A673 (cell line): ENCODE results near the gene RUFY2. TPM values are rescaled to one million over a fixed set of nuclear protein-coding genes. Genes with fewer than 3 reads are reported as not detected.

Source experiments
- BruUV-seq: library from RNA; stranded (reverse); fragments of 400-500 nt; replicated peaks from 2 replicates; lab custom pipeline; 2021; lab: Mats Ljungman, UMichigan
- CTCF ChIA-PET: fragments of 300-600 bp; sonication (Branson Sonifier 250); formaldehyde crosslinking; loops from one replicate; lab custom pipeline; 2022; ENCODE audit warnings: antibody characterized with exemption; lab: Charles Lee
- POLR2A ChIA-PET: fragments of 300-600 bp; sonication (Branson Sonifier 250); formaldehyde crosslinking; loops from one replicate; lab custom pipeline; 2022; ENCODE audit warnings: antibody characterized with exemption; ENCODE audit not compliant: low non-redundant PET; lab: Charles Lee
- DNase-seq: peaks from one replicate; pipeline ENCODE4 v3.0.0-alpha.2; 2015; ENCODE audit warnings: low spot score
- H3K27ac ChIP-seq: fragments of 200-600 bp; sonication (generic); 2 replicates; pipeline ENCODE4 v1.5.1; 2016; ENCODE audit warnings: mixed run types, low read depth, mild to moderate bottlenecking, mixed read lengths, antibody characterized with exemption, low read length; ENCODE audit not compliant: poor library complexity, severe bottlenecking
- H3K27me3 ChIP-seq: fragments of 200-600 bp; sonication (generic); replicated peaks from 2 replicates; pipeline ENCODE4 v1.6.1; 2017; ENCODE audit warnings: mixed run types, low read depth, mild to moderate bottlenecking, mixed read lengths, antibody characterized with exemption, low read length; ENCODE audit not compliant: insufficient read depth, poor library complexity
- H3K36me3 ChIP-seq: fragments of 200-600 bp; sonication (generic); 2 replicates; pipeline ENCODE4 v1.6.1; 2016; ENCODE audit warnings: mixed run types, mild to moderate bottlenecking, mixed read lengths, antibody characterized with exemption, low read length; ENCODE audit not compliant: insufficient read depth, poor library complexity, severe bottlenecking
- H3K4me1 ChIP-seq: fragments of 200-600 bp; sonication (generic); 2 replicates; pipeline ENCODE4 v1.6.1; 2017; ENCODE audit warnings: mixed run types, mild to moderate bottlenecking, mixed read lengths, antibody characterized with exemption, low read length; ENCODE audit not compliant: insufficient read depth, poor library complexity, severe bottlenecking
- H3K4me3 ChIP-seq: fragments of 200-600 bp; sonication (generic); 2 replicates; pipeline ENCODE4 v1.5.1; 2016; ENCODE audit warnings: low read depth, mixed run types, mild to moderate bottlenecking, mixed read lengths, low read length; ENCODE audit not compliant: poor library complexity, severe bottlenecking
- H3K9me3 ChIP-seq: fragments of 200-600 bp; sonication (generic); 2 replicates; pipeline ENCODE4 v1.6.1; 2016; ENCODE audit warnings: mixed run types, low read depth, mild to moderate bottlenecking, mixed read lengths, antibody characterized with exemption, low read length; ENCODE audit not compliant: poor library complexity, severe bottlenecking
- EZH2 ChIP-seq: fragments of 200-600 bp; sonication (generic); IDR thresholded peaks from 2 replicates; pipeline ENCODE4 v1.6.1; 2017; ENCODE audit warnings: borderline replicate concordance, low read depth, mild to moderate bottlenecking, mixed read lengths, antibody characterized with exemption, low read length; ENCODE audit not compliant: poor library complexity, severe bottlenecking
- intact Hi-C: fragments of 100-400 bp; cut with micrococcal nuclease; formaldehyde crosslinking; loops from one replicate; pipeline ENCODE4 v1.10.0; 2022; ENCODE audit not compliant: unreplicated experiment
- total RNA-seq: library from RNA; stranded (reverse); gene quantifications from 2 replicates; pipeline ENCODE4 v1.2.3, GENCODE V29; 2021
- TF ChIP-seq, protein P1 (sequence below): fragments of 300-800, 200-600 bp; sonication (generic); conservative IDR thresholded peaks from 2 replicates; pipeline ENCODE4 v1.5.1; 2017; ENCODE audit warnings: low read depth, mild to moderate bottlenecking, antibody characterized with exemption, low read length, moderate library complexity, mixed read lengths

RUFY2 gene
- total RNA-seq, 1 experiment from 2014 or later: 25.8 TPM

DNA sequence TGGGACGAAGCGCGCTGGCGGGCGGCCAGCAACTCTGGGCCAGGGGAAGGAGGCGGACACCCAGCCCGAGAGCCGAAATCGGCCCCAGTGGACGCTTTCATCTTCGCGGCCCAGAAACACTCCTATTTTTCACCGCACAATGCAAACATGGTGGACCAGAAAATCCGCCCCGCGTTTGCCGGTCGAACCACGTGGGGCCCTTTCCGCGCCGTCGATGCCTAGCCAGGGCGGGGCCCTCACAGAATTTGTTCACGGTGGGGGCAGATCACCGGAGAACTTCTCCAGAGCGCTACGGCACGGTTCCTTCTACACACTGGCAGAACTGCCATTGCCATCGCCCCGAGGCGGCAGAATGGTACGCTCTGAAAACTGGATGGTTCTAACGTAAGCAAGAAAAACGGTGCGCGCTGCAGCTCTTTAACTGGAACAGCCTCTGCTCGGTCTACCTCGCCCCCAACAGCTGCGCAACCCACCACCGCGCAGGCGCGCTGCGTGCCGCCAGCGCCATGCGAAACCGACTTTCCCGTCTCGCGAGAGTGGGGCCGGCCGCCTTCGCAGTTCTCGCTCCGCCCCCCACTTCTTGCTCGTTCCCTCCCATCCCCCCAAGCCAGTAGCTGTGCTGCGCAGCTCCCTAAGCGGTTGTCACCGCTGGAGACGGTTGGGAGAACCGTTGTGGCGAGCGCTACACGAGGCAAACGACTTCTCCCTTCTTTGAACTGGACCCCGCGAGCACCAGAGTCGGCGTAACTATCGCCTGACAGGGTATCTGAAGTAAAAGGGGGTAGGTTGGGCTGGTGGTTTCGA is 75.4 kb downstream of the RUFY2 start, which contains the start of gene HNRNPH3:
Gene HNRNPH3, plus strand, starts transcription at position 610 of the 804 bp plus-strand sequence. CDS start 5,158 bp downstream, outside the sequence.
- no peak for TF ChIP-seq EZH2
- TF ChIP-seq, protein P1, sequence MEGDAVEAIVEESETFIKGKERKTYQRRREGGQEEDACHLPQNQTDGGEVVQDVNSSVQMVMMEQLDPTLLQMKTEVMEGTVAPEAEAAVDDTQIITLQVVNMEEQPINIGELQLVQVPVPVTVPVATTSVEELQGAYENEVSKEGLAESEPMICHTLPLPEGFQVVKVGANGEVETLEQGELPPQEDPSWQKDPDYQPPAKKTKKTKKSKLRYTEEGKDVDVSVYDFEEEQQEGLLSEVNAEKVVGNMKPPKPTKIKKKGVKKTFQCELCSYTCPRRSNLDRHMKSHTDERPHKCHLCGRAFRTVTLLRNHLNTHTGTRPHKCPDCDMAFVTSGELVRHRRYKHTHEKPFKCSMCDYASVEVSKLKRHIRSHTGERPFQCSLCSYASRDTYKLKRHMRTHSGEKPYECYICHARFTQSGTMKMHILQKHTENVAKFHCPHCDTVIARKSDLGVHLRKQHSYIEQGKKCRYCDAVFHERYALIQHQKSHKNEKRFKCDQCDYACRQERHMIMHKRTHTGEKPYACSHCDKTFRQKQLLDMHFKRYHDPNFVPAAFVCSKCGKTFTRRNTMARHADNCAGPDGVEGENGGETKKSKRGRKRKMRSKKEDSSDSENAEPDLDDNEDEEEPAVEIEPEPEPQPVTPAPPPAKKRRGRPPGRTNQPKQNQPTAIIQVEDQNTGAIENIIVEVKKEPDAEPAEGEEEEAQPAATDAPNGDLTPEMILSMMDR: no peak
- TSS peak; percentile 81 for BruUV-seq
- peak; percentile 99 for DNase-seq
- H3K9me3 ChIP-seq: no peaks in the 10 kb centered on the region
- ChIA-PET CTCF (no interaction called here), POLR2A (interaction anchor here (0.6 to 0.7 kb wide), 4 partner anchors 288 to 785 kb away, joined by 3 to 13 read pairs (median 4); no protein-coding TSS in a partner anchor)
- H3K36me3 ChIP-seq: peaks cover 17% of the 10 kb centered on the region
- H3K27ac ChIP-seq: peak within 1 kb of the TSS; percentile 99
- intact Hi-C loops: loop anchor here (10.0 kb wide), 1 partner anchor 257 kb away; the partner anchor contains the start of gene HERC4
- H3K27me3 ChIP-seq: no peaks in the 10 kb centered on the region
- peaks cover 50% of the 10 kb centered on the region for H3K4me1 ChIP-seq
- H3K4me3 ChIP-seq: peak within 1 kb of the TSS; percentile 94

DNA sequence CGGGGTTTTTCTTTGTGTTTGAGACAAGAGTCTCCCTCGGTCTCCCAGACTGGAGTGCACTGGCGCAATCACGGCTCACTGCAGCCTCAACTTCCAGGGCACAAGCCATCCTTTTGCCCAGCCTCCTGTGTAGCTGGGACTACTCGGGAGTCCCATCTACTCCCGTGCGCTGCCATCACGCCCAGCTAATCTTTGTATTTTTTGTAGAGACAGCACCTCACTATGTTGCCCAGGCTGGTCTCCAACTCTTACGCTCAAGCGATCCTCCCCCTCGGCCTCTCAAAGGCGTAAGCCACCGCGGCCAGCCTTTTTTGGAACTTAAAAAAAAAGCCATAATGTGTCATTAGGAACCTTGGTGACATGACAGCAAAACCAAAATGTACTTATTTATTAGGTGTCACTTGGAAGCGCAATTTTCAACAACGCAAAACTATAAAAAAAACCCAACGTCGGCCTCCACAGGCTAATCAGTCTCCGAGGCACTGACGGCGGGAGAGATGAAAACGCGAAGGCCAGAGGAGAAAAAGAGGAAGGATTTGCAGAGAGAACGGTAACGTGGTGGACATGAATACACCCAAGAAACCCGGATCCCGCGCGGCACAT is 76.1 kb downstream of the RUFY2 start:
- peaks cover 42% of the 10 kb centered on the region for H3K4me1 ChIP-seq
- ChIA-PET CTCF (no interaction called here), POLR2A (interaction anchor here (0.6 to 0.7 kb wide), 2 partner anchors 287 to 786 kb away, joined by 3 to 13 read pairs; no protein-coding TSS in a partner anchor)
- peak overlapping the region; percentile 94 for H3K4me3 ChIP-seq
- H3K27ac ChIP-seq: peak overlapping the region; percentile 99
- intact Hi-C loops: loop anchor here (10.0 kb wide), 1 partner anchor 256 kb away; the partner anchor contains the start of gene HERC4
- no peaks in the 10 kb centered on the region for H3K27me3 ChIP-seq
- BruUV-seq: no TSS peak
- no peaks in the 10 kb centered on the region for H3K9me3 ChIP-seq
- no peak for DNase-seq
- H3K36me3 ChIP-seq: peaks cover 10% of the 10 kb centered on the region
- TF ChIP-seq, protein P1: no peak
- TF ChIP-seq EZH2: no peak

DNA sequence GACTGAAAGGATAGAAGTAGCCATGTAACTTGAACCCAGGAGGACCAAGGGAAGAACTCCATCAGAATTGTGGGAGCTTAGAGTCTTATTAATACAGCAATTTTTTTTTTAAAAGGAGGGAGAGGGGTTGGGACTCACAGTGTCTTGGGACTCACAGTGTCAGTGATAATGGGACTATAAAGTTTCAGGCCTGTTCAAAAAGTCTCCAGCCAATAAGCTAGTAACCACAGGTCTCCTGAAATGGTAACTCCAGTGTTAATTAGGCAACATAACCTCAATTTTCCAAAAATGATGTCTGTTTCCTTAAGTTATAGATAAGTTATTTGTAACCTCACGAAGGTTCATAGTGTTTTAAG is 77.6 kb downstream of the RUFY2 start:
- H3K27ac ChIP-seq: peak overlapping the region; percentile 85
- POLR2A ChIA-PET: no interaction called here

More for the DNA sequence above, 77.6 kb downstream of the RUFY2 start:
- BruUV-seq: no TSS peak
- Histone ChIP-seq H3K9me3 (no peaks in the 10 kb centered on the region), H3K27me3 (no peaks in the 10 kb centered on the region), H3K36me3 (peaks cover 5% of the 10 kb centered on the region), H3K4me1 (peaks cover 35% of the 10 kb centered on the region), H3K4me3 (no peak overlapping the region)
- TF ChIP-seq EZH2: no peak
- TF ChIP-seq, protein P1: no peak
- CTCF ChIA-PET: no interaction called here
- intact Hi-C loops: no loop called here
- DNase-seq: no peak
